Lower lobe of right lung (tissue), 2 donors: ENCODE data around the gene UBE2V1. TPM values are rescaled to one million over a fixed set of nuclear protein-coding genes. Genes with fewer than 3 reads are reported as not detected.
"Not testable (repeated sequence)": the region's sequence is repeated elsewhere in the genome, so short reads cannot be mapped to it uniquely, and the experiment has no call there.

Experiments
- ATAC-seq, 2 donors: fragments of 200-7000 bp; cut with Tn5 transposase; one replicate each; pipeline ENCODE4 v1.9.1; 2020 to 2022; ENCODE audit warnings: mild to moderate bottlenecking in 2 of 2, moderate library complexity in 2 of 2
- DNase-seq: peaks from one replicate; pipeline ENCODE4 v3.0.0-alpha.2; 2020
- H3K27ac ChIP-seq: fragments of 200-600 bp; one replicate; pipeline ENCODE4 v1.8.0; 2022
- H3K27me3 ChIP-seq: fragments of 200-600 bp; one replicate; pipeline ENCODE4 v1.8.0; 2022; ENCODE audit warnings: low read depth
- H3K36me3 ChIP-seq: fragments of 200-600 bp; one replicate; pipeline ENCODE4 v1.8.0; 2022; ENCODE audit warnings: mild to moderate bottlenecking
- H3K4me1 ChIP-seq: fragments of 200-600 bp; one replicate; pipeline ENCODE4 v1.8.0; 2022
- H3K4me3 ChIP-seq: fragments of 200-600 bp; one replicate; pipeline ENCODE4 v1.8.0; 2022; ENCODE audit warnings: mild to moderate bottlenecking
- H3K9me3 ChIP-seq: fragments of 200-600 bp; one replicate; pipeline ENCODE4 v1.8.0; 2022
- CTCF ChIP-seq: fragments of 200-600 bp; IDR thresholded peaks from one replicate; pipeline ENCODE4 v1.8.0; 2022; ENCODE audit warnings: antibody characterized with exemption, mild to moderate bottlenecking
- intact Hi-C: fragments of 100-400 bp; cut with DNase I; formaldehyde crosslinking; loops from one replicate; pipeline ENCODE4 v1.11.0; 2022
- total RNA-seq: library from RNA; stranded (reverse); fragmentation: NEBNext Ultra II Directional; extraction: Animal tissue kit (Norgen Biotek cat#: 25700); gene quantifications from one replicate; pipeline ENCODE4 v1.2.1, GENCODE V29; 2021
- donor health status: DM: no; HTN: yes; CAD: no; lungs with severe emphysema.

UBE2V1 gene
- total RNA-seq, 1 donor from 2014 or later, result 83.4 TPM

- H3K4me3 ChIP-seq, result no peak overlapping the region
- peaks cover 65% of the 10 kb centered on the region for H3K4me1 ChIP-seq
- intact Hi-C loops, result no loop called here
- no peak for ATAC-seq
- no peak for TF ChIP-seq CTCF
- H3K27me3 ChIP-seq, result no peaks in the 10 kb centered on the region
- no peak for DNase-seq
- no peaks in the 10 kb centered on the region for H3K9me3 ChIP-seq
- peaks cover 45% of the 10 kb centered on the region for H3K36me3 ChIP-seq
- peak overlapping the region; percentile 18 for H3K27ac ChIP-seq
These were observed 27.4 kb upstream of the UBE2V1 start for GRCh38 chr20:50140339-50140859.

- Histone ChIP-seq H3K4me3 (no peak overlapping the region), H3K27ac (peak overlapping the region; percentile 53), H3K4me1 (peaks cover 48% of the 10 kb centered on the region), H3K9me3 (no peaks in the 10 kb centered on the region), H3K27me3 (no peaks in the 10 kb centered on the region), H3K36me3 (peaks cover 61% of the 10 kb centered on the region)
- ATAC-seq (peak in 1 of 2 donors; percentile 4), DNase-seq (no peak)
- TF ChIP-seq CTCF, result no peak
- intact Hi-C loops, result no loop called here
These were observed 25.8 kb upstream of the UBE2V1 start for GRCh38 chr20:50138479-50139393.

GRCh38 chr20:50138120-50138478, 25.1 kb upstream of the UBE2V1 start:
- Histone ChIP-seq H3K9me3 (no peaks in the 10 kb centered on the region), H3K4me3 (no peak overlapping the region), H3K36me3 (peaks cover 65% of the 10 kb centered on the region), H3K27ac (peak overlapping the region; percentile 53), H3K27me3 (no peaks in the 10 kb centered on the region), H3K4me1 (peaks cover 42% of the 10 kb centered on the region)
- no peak for DNase-seq
- ATAC-seq, result peak in 1 of 2 donors; percentile 27
- intact Hi-C loops, result no loop called here
- no peak for TF ChIP-seq CTCF

- H3K4me3 ChIP-seq, DNase-seq, H3K9me3 ChIP-seq, H3K27me3 ChIP-seq, intact Hi-C loops: not testable (repeated sequence)
- Histone ChIP-seq H3K36me3 (peaks cover 65% of the 10 kb centered on the region), H3K4me1 (peaks cover 38% of the 10 kb centered on the region), H3K27ac (peak overlapping the region; percentile 53)
- ATAC-seq, result peak in 1 of 2 donors; percentile 9
These were observed 24.8 kb upstream of the UBE2V1 start for GRCh38 chr20:50137702-50138101.

- Histone ChIP-seq H3K9me3 (no peaks in the 10 kb centered on the region), H3K4me1 (peaks cover 34% of the 10 kb centered on the region), H3K4me3 (no peak overlapping the region), H3K27me3 (no peaks in the 10 kb centered on the region), H3K27ac (peak overlapping the region; percentile 53), H3K36me3 (peaks cover 65% of the 10 kb centered on the region)
- intact Hi-C loops, result no loop called here
- DNase-seq (no peak), ATAC-seq (no peak)
- no peak for TF ChIP-seq CTCF
These were observed 24.1 kb upstream of the UBE2V1 start for GRCh38 chr20:50136822-50137599.

- H3K27me3 ChIP-seq, H3K27ac ChIP-seq, H3K4me3 ChIP-seq, intact Hi-C loops, ATAC-seq, DNase-seq, H3K9me3 ChIP-seq: not testable (repeated sequence)
- H3K4me1 ChIP-seq, result peaks cover 18% of the 10 kb centered on the region
- peaks cover 60% of the 10 kb centered on the region for H3K36me3 ChIP-seq
These were observed 22.2 kb upstream of the UBE2V1 start for GRCh38 chr20:50135157-50135556.
